ENCODE measurements around the gene NEK4. TPM values are rescaled to one million over a fixed set of nuclear protein-coding genes. Genes with fewer than 3 reads are reported as not detected.

The NEK4 gene
- total RNA-seq, 1 donor from 2014 or later = 24.3 TPM

DNA sequence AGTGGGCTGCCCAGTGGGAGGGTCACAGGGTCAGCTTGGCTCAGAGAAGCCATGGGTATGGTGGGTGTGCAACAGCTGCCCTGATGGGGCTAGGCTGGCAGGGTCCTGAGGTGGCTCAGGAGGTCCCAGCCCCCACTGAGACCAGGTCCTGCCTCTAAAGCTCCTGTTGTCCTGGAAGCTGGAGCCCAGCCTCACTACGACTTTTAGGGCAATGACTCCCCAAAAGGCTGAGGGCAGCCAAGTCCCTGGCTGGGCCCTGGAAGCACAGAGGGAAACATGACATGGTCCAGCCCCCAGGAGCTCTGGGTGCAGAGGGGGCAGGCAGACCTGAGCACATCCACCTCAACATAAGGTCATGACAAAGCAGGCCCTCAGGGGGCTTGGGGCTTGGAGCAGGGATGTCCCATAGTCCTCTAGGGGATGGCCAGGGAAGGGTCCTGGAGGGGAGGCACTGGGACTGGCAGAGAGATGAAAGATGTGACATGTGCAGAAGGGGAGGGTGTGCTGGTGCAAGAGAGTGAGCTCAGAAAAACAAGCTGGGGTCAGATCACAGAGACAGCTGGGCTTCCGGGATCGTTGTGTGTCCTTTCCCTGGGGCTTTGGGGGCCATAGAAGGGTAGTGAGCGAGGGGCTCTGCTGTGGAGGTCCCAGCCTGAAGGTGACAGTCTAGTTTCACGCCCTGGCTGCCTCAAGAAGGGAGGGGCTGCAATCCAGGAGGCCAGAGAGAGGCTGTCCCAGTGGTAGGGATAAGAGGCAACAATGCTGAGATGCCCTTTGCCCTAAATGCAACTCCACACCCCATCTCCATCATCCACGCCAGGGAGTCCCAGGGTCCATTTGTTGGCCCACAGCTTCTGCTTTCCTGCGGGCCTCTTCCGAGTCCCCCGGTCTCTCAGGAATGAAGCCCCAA is 23.2 kb upstream of the NEK4 start:
- DNase-seq (ENCODE audit: low spot score) = no peak

DNA sequence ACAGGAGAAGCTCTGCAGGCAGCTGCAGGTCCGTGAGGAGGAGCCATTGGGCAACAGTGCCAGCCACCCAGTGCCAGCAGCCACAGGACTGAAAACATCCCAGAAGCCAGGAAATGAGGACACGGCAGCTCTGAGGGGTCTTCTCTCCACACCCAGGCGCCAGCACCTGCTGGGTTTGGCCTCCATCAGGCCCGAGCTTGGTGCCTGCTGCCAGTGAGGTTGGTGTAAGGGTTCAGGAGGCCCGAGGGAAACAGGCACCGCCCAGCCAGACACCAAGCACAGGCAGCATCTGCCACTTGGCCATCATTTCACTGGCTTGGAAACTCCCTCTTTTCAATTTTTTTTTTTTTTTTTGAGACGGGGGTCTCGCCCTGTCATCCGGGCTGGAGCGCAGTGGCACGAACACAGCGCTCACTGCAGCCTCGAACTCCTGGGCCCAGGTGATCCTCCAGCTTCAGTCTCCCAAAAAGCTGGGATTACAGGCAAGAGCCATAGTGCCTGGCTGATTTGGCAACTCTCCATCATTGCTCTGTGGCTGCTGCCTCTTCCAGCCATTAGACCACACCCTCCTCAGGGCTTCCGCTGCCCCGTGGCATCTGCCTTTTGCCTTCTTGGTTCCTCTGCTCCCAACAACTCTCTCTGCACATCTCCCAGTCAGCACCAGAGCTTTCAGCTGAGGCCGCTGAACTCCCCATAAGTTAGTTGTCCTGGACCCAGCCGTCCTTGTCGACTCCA is 22.4 kb upstream of the NEK4 start:
- DNase-seq (ENCODE audit: low spot score) = no peak

DNA sequence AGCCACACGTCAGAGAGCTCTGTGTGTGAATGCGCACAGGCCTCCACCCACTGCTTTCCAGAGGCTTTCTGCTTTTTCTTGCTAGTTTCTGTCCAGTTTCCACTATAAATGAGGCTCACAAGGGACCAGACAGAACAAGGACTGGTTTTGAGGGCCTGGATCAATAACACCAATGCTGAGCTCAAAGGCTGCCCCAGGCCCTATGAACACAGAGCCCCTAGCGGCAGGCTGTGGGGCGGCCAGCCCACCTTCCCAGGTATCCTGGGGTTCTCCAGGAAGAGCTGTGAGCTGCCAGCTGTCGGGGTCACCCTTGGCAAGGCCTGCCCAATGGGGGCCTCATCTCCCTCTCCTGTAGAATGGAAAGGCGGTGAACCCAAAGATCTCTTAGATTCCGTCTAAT is 21.7 kb upstream of the NEK4 start:
- no peak for DNase-seq (ENCODE audit: low spot score)

DNA sequence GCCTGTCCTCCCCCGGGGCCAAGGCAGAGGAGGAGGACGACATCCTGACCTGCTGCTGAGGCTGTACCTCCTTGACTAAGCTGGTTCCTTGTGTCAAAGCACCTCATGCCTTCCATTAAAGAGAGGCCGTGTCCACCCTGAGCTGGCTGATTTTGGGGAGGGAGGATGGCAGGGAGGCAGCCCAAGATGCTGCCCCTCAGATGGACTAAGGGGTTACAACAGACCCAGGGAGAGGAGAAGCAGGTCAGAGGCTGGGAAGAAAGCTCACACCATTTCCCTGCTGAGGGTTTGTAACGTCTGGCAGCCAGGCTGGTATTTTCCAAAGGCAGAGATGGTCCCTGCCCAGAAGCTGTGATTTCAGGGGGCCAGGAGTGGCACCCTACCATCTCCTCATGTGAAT is 21.2 kb upstream of the NEK4 start:
- no peak for DNase-seq (ENCODE audit: low spot score)

DNA sequence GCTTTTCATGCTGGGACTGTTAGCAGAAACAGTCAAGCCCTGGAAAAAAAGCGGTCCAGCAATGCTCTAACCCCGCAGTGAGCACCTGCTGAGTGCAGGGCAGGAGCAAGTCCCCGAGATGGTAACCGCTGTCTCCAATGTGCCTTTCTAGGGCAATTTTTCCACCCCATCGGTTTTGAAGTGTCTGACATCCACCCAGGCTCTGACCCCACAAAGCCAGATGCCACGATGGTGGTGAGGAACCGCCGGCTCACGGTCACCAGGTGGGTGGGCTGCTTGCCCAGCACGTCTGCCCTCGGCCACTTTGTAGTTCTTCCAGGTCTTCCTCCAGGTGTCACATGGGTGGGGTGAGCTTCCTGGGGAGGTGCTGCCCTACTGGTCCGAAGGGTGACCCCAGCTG is 20.6 kb upstream of the NEK4 start:
- DNase-seq (ENCODE audit: low spot score) = no peak

DNA sequence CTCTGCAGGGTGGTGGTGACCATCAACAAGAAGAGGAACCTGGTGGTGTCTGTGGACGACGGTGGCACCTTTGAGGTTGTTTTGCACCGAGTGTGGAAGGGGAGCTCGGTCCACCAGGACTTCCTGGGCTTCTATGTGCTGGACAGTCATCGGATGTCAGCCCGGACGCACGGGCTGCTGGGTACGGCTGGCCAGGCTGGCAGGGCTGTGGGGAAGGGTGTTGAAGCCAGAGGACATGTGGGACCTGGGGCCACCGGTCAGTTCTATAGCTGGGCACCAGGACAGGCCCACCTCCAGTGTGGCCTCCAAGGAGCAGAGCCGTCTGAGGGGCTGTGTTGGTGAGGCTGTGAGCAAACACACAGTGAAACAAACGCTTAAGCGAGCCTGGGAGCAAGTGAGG is 20.0 kb upstream of the NEK4 start:
- no peak for DNase-seq (ENCODE audit: low spot score)

DNA sequence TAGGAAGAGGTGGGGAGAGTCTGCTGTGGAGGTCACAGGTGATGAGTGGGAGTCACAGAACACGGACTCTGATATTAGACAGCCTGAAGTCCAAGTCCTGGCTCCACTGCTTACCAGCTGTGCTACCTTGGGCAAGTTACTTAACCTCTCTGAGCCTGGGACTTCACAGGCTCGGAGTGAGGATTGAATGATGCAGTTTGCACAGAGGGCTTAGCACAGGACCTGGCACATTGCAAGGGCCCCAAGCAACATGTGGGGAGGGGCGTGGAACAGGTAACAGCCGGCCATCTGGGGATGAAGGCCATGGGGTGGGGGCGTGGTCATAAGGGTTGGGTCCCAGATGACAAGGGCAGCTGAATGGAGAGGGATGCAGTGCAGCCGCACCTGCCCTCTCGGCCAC is 19.6 kb upstream of the NEK4 start:
- no peak for DNase-seq (ENCODE audit: low spot score)

DNA sequence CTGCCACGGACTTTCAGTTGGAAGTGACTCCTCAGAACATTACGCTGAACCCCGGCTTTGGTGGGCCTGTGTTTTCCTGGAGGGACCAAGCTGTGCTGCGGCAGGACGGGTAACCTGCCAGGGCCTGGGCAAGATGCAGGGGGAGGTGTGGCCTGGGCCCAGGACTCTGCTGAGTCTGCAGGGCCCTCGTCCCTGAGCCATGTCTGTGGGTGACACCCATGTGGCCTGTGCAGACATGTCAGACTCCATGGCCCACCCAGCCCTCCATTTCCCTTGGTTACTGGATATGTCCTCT is 19.0 kb upstream of the NEK4 start:
- no peak for DNase-seq (ENCODE audit: low spot score)

DNA sequence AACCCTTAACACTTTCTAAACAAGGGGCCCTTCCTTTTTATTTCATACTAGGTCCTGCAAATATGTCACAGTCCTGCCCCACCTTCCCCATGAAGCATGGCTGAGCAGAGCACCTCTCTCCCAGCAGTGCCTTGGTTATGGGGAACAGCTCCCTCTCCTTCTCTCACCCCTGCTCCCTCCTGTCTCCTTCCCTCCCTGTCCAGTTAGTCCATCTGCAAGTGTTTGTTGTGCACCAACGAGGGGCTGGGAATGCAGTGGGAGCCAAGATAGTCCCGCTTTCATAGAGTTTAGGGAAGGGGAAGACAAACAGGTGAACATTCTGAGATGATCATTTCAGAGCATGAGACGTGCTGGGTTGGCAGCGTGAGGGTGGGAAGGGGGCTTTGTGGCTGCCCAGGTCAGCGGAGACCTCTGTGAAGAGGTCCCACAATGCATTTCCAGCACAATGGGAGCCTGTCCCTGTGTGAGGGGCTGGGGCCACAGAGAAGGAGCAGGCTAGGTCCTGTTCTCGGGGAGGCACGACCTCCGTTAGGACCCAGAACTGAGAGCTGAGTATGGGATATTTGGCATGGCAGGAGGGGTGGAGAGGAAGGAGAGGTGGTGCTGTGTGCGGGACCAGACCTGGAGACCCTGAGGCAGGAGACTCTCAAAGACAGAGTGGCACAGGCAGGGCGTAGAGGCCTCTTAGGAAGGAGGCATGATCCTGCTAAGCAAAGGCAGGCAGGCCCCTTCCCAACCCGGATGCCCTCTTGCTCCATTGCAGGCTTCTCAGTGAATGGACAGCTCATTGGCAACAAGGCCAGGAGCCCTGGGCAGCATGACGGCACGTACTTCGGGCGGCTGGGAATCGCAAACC is 18.4 kb upstream of the NEK4 start:
- no peak for DNase-seq (ENCODE audit: low spot score)

DNA sequence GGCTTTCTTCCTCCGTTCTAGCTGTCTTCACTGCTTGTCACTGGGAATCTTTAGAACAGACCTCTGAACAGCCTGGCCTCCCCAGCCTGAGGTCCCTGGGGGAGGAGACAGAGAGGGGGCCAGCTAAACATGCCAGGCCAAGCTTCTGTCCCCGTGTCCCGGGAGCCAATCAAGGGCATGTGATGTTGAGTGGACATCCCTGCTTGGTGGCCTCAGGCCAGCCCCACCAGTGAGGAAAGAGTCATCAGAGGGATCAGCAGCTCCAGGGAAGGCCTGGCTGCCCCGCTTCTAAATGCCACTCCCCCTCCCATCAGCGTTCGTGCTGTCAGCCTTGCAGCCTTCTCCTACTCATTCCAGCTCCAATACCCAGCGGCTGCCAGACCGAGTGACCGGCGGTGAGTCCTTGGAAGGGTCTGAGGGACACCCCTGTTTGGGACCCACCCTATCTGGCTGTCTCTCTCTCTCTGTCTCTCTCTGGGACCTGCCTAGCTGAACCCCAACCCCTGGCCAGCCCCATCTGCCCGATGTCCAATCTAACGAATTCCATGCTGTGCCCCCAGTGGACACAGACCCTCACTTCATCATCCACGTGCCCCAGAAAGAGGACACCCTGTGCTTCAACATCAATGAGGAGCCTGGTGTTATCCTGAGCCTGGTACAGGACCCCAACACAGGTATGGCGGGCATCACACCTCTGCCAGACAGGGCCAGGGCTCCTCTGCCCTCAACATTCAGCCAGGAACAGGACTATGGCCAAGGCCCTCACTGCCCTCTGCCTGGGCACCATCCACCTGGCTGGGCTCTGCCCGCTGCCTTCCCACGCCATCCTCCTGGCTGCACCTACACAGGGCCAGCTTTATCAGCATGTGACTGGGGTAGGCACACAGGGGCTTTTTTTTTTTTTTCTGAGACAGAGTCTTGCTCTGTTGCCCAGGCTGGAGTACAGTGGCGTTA is 17.2 kb upstream of the NEK4 start:
- DNase-seq (ENCODE audit: low spot score) = no peak

DNA sequence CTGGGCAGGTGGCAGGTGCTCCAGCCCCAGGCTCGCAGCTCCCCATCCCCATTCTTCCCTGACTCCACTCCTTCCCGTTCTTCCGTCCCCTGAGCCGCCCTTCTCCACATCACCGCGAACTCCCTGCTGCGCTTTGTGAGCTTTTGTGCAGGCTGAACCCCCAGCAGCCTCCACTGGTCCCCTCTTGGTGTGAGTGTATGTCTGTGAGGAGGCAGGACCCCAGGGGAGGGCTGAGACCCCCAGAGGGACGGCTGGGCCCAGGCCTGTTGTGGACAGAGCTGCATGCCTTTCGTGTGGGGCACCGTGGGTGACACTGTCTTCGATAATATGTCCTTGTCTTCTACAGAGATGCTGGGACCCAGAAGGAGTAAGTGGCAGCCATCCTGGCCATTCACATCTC is 16.5 kb upstream of the NEK4 start:
- no peak for DNase-seq (ENCODE audit: low spot score)

DNA sequence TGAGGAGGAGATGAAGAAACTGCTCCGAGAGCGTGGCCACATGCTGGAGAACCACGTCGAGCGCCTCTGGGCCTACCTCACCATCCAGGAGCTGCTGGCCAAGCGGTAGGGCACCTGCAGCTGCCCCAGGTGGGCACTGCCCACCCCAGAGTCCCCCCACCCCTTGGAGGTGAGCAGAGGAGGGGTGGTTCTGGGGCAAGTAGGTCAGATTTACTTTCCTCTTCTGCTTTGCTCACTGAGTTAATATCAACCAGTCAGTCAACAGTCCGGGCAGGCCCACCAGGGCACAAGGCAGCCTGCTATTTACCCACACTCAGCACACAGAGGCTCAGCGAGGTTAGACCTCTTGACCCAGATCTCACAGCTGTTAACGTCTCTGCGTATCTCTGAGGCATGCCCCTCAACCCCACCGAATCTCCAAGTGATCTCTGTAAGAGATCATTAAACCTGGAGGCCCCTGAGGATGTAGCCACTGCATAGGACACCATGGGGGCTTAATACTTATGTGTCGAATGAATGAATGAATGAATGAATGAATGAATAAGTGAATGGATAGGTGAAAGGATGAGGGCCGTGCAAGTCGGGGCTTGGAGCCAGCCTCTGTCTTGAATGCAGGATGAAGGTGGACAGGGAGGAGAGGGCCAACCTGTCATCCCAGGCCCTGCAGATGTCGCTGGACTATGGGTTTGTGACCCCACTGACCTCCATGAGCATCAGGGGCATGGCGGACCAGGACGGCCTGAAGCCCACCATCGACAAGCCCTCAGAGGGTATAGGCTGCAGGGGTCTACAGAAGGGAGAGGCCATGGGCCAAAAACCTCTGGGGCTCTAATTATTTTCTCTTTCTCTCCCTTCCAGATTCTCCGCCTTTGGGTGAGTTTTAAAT is 15.8 kb upstream of the NEK4 start:
- DNase-seq (ENCODE audit: low spot score) = no peak

DNA sequence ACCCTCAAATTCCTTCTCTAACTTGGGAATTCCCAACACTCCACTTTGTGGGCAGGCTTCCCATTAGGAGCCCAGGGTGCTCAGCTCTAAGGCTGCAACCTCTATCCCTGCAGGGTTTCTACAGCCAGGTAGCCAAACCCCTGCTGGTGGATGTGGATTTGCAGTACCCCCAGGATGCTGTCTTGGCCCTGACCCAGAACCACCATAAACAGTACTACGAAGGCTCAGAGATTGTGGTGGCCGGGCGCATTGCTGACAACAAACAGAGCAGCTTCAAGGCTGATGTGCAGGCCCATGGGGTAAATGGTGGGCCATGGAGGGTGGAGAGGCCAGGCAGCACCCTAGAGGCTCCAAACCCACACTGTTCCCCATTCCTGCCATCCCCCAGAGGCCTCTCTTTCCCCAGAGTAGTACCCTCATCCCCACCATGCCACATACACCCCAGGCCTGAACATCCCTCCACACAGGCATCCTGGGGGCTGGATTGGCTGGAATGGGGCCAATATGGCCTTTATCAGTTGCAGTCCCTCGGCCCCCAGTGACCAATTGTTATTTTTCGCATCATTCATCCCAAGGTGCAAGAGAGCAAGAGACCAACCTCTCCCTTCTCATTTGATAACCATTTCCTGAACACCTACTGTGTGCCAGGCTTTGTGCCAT is 14.3 kb upstream of the NEK4 start:
- no peak for DNase-seq (ENCODE audit: low spot score)

DNA sequence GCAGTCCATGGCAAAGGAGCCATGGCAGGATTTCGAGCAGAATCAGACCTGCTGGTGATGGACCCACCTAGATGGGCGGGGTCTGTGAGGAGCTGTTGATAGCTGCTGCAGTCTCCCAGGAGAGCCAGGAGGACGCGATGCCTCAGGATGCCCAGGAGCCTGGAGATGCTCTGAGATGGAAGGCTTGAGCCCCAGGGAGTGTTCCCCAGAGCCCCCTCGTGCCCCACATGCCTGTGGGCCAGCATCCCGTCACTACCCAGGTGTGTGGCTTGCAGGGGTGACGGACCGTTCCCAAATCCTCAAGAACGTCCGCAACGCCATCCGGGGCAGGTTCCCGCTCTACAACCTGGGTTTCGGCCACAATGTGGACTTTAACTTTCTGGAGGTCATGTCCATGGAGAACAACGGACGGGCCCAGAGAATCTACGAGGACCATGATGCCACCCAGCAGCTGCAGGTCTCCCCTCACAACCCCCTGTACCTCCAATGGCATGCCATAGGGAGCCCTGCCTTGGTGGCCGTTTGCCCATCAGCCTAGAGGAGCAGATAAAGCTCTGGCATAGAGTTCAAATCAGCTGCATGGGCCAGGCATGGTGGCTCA is 13.4 kb upstream of the NEK4 start:
- no peak for DNase-seq (ENCODE audit: low spot score)

DNA sequence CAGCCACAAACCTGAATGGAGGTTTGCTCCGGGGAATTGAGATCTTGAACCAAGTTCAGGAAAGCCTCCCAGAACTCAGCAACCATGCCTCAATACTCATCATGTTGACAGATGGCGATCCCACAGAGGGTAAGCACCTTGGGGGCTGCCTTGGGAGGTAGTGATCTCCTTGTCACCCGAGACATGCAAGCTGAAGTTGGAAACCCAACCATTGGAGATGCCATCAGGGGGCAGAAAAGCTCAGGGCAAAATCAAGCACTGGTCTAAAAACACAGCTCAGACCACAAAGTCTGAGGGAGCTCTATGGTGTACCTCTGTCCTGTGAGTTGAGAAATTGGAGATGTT is 12.4 kb upstream of the NEK4 start:
- DNase-seq (ENCODE audit: low spot score) = no peak

DNA sequence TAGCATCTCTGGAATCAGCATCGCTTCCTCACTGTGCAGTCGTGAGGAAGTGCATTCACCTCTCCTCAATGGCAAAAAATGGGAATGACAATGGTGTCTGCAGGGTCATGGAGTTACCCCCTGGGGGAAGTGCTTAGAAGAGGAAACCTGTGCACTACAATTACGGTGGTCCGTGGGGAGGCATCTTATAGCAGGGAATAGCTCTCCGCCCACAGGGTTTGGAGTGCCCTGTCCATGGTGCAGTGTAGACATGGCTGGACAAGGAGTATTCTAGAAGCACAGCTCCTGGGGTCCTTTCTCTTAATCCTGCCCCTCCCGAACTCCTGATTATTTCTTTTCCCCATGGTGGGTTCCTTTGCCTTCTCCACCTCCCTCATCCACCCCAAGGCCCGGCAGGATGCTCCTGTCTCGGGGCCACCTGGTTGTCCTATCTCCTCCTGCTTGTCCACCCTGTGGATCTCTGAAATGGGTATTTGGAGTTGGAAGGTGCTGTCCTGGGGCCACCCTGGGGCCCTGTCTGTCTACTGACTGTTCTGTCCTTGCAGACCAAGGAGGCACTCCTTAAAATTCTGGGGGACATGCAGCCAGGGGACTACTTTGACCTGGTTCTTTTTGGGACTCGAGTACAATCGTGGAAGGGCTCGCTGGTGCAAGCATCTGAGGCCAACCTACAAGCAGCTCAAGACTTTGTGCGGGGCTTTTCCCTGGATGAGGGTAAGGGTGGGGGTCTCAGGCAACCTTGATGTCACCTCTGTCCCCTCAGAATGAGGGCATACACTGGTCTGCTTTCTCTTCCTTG is 11.9 kb upstream of the NEK4 start:
- DNase-seq (ENCODE audit: low spot score) = no peak

DNA sequence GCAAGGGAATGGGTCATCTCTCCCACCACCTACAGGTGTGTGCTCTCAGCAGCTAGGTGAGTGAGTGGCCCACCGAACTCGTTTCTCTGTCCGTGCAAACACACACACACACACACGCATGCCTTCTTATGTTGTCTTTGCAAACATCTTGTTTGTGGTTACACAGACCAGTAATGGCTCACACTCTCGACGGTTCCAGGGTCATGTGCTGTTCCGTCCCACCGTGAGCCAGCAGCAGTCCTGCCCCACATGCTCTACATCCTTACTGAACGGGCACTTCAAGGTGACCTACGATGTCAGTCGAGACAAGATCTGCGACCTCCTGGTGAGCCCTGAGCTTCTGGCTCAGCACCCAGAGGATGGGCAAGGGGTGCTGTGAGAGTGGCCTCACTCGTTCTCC is 11.0 kb upstream of the NEK4 start:
- DNase-seq (ENCODE audit: low spot score) = no peak

DNA sequence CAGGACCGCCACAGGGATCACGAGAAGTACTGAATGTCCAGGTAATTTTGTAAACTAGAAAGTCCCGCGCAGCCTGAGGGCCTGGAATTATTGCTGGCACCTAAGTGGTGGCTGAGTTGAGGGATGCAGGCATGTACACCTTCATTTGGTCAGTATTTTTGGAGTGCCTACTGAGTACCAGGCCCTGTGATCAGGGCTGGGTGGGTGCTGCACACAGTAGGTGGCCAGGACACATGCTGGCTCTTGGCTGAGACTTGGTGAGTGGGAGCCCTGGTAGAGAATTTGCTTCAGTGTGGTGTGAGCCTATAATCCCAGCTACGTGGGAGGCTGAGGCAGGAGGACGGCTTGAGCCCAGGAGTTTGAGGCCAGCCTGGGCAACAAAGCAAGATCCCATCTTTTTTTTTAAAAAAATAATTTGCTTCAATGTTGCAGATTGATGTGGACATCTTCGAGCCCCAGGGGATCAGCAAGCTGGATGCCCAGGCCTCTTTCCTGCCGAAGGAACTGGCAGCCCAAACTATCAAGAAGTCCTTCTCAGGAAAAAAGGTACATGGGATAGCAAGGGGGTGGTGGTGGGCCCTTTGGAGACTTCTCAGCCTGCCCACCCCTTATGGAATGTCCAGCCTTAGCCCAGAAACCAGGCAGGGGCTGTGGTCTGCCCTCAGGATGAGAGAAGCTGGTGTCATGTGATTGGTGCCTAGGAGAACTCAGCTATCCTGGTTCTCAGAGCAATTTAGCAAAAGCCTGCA is 9.3 kb upstream of the NEK4 start:
- DNase-seq (ENCODE audit: low spot score) = no peak

All from umbilical cord (tissue), 2 donors.